ENCODE data around the gene ADAMTS17. TPM values are rescaled to one million over a fixed set of nuclear protein-coding genes. Genes with fewer than 3 reads are reported as not detected.

Gene ADAMTS17
- total and polyA plus RNA-seq, 2 experiments from 2014 or later = 0.69 to 3.3 TPM

GRCh38 chr15:100141311-100142001 lies 200.3 kb downstream of the ADAMTS17 start:
- no peaks in the 10 kb centered on the region for H3K4me1 ChIP-seq (ENCODE audit: low read depth)
- TF ChIP-seq CTCF (IDR thresholded peaks at IDR 0.05; ENCODE audit: low read depth, low read length) = no peak
- no peaks in the 10 kb centered on the region for H3K9me3 ChIP-seq (ENCODE audit: low read depth)
- DNase-seq (ENCODE audit: low read depth in 1 of 2, low spot score in 1 of 2) = peak in 1 of 2 donors; percentile 59
- H3K27me3 ChIP-seq = no peaks in the 10 kb centered on the region
- no peak overlapping the region for H3K27ac ChIP-seq
- no peaks in the 10 kb centered on the region for H3K36me3 ChIP-seq
- H3K4me3 ChIP-seq = no peak overlapping the region

- Histone ChIP-seq H3K4me1 (ENCODE audit: low read depth) (no peaks in the 10 kb centered on the region), H3K27ac (no peak overlapping the region), H3K4me3 (no peak overlapping the region), H3K36me3 (no peaks in the 10 kb centered on the region), H3K27me3 (no peaks in the 10 kb centered on the region), H3K9me3 (ENCODE audit: low read depth) (no peaks in the 10 kb centered on the region)
- no peak for DNase-seq (ENCODE audit: low read depth in 1 of 2, low spot score in 1 of 2)
- no peak for TF ChIP-seq CTCF (IDR thresholded peaks at IDR 0.05; ENCODE audit: low read depth, low read length)
Observed at GRCh38 chr15:100140527-100141308, 201.1 kb downstream of the ADAMTS17 start.

- Histone ChIP-seq H3K36me3 (no peaks in the 10 kb centered on the region), H3K27ac (no peak overlapping the region)
- DNase-seq (ENCODE audit: low read depth in 1 of 2, low spot score in 1 of 2) = no peak
Observed at GRCh38 chr15:100134586-100134985, 207.2 kb downstream of the ADAMTS17 start.

GRCh38 chr15:100134089-100134583 lies 207.6 kb downstream of the ADAMTS17 start:
- Histone ChIP-seq H3K9me3 (ENCODE audit: low read depth) (no peaks in the 10 kb centered on the region), H3K4me3 (no peak overlapping the region), H3K36me3 (no peaks in the 10 kb centered on the region), H3K27ac (no peak overlapping the region), H3K4me1 (ENCODE audit: low read depth) (no peaks in the 10 kb centered on the region), H3K27me3 (no peaks in the 10 kb centered on the region)
- no peak for TF ChIP-seq CTCF (IDR thresholded peaks at IDR 0.05; ENCODE audit: low read depth, low read length)
- DNase-seq (ENCODE audit: low read depth in 1 of 2, low spot score in 1 of 2) = no peak

More at GRCh38 chr15:100134586-100134985, 207.2 kb downstream of the ADAMTS17 start:
- no peak overlapping the region for H3K4me3 ChIP-seq
- no peaks in the 10 kb centered on the region for H3K9me3 ChIP-seq (ENCODE audit: low read depth)
- no peak for TF ChIP-seq CTCF (IDR thresholded peaks at IDR 0.05; ENCODE audit: low read depth, low read length)
- no peaks in the 10 kb centered on the region for H3K27me3 ChIP-seq
- no peaks in the 10 kb centered on the region for H3K4me1 ChIP-seq (ENCODE audit: low read depth)

- Histone ChIP-seq H3K36me3 (no peaks in the 10 kb centered on the region), H3K9me3 (ENCODE audit: low read depth) (no peaks in the 10 kb centered on the region), H3K27me3 (no peaks in the 10 kb centered on the region), H3K4me3 (no peak overlapping the region), H3K27ac (no peak overlapping the region), H3K4me1 (ENCODE audit: low read depth) (no peaks in the 10 kb centered on the region)
- TF ChIP-seq CTCF (IDR thresholded peaks at IDR 0.05; ENCODE audit: low read depth, low read length) = no peak
- no peak for DNase-seq (ENCODE audit: low read depth in 1 of 2, low spot score in 1 of 2)
Observed at GRCh38 chr15:100133001-100133400, 208.8 kb downstream of the ADAMTS17 start.
